Activated CD4-positive, alpha-beta T cell treated with anti-CD3 and anti-CD28 coated beads for 4 hours (primary cell): ENCODE data around the gene TSPAN19.
"Not testable (repeated sequence)": the region's sequence is repeated elsewhere in the genome, so short reads cannot be mapped to it uniquely, and the experiment has no call there.

Experiments
- DNase-seq, 2 donors: peaks; one replicate each; pipeline ENCODE4 v3.0.0-alpha.2; 2020

Gene TSPAN19

DNA sequence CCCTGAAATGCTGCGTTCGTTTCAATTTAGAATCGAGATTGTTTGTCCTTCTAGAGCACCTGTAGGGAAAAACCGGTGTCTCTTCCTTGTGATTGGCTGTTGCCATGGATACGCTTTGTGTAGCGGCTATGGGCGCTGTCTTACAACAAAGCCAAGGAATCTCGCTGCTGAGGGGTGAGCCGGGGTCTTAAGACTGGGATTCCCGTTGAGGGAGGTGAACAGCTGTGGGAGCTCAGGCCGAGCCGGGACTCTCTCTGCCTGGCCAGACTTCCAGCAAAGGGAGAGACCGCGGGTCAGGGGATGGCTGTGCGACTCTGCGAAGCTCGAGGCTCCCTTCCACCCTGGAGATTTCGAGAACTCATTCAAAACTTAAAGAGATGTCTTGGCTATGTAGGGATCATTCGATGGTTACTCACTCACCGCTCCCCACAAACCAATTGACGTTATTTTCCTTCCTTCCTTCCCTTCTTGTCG, at the start of gene TSPAN19, which contains the start of gene LRRIQ1:
TSS of gene TSPAN19 (minus strand) at position 44 of the 474 bp plus-strand sequence. CDS start 6,331 bp downstream, outside the sequence.
TSS of gene LRRIQ1 (plus strand) at position 118 of the 474 bp plus-strand sequence. CDS start 1,826 bp downstream, outside the sequence.
- peak; percentile 2 to 5 for DNase-seq

DNA sequence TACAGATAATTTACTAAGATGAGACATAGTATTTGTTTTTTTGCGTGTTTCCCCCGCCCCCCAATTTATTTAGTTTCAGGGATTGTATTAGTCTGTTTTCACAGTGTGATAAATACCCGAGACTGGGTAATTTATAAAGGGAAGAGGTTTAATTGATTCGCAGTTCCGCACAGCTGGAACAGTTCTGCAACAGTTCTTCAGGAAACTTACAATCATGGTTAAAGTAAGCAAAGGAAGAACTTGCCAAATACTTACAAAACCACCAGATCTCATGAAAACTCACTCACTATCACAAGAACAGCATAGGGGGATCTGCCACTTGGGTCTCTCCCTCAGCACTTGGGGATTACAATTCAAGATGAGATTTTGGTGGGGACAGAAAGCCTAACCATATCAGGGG, 49.0 kb upstream of the TSPAN19 start:
- no peak for DNase-seq

DNA sequence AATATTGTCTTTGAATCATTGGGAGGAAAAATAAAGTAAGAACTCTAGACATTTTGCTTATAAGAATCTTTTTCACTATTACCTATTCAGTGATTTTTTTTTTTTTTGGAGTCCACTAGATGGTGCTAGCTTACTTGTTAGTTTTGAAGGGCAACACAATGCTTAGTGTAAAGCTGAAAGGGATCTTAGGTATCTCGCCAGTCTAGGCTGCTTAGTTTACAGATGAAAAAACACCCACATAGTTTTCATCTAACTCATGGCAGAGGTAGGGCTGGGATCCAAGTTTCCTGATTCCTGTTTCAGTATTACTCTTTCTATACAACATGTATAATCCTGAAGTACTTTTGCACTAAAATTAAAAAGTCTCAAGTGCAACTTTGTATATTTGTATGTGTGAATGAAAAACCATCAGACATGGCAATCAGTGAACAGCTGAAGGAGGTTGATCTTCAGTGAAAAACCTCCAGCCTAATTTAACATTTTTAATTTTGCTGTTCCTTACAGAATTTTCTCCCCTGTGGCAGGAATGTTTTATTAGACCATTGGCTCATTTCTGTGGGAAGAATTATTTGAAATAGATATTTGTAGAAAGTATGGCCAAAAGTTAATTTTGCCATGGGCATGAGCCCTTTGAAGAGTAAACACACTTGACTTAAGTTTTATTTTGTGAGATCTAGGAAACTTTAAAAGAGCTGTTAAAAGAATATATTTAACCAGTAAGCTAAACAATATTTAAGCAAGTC, 40.8 kb upstream of the TSPAN19 start:
- DNase-seq = no peak

DNA sequence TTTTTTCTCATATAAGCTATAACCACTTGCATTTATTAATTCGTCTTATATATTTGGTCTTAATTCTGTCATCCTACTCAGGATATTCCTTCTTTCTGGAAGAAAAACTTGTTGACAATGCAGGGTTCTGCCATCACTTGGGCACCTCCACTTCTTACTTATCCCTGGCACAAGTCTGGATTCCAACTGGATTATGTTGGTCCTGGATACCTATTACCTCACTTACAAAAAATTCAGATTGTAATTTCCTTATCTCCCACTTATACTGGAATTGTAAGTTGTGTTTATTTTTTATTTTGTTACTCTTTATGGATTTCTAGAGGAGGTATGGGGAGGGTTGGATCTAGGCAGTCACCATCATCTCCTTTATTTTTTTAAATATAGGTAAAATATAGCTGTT, 36.7 kb upstream of the TSPAN19 start:
- DNase-seq = no peak

DNA sequence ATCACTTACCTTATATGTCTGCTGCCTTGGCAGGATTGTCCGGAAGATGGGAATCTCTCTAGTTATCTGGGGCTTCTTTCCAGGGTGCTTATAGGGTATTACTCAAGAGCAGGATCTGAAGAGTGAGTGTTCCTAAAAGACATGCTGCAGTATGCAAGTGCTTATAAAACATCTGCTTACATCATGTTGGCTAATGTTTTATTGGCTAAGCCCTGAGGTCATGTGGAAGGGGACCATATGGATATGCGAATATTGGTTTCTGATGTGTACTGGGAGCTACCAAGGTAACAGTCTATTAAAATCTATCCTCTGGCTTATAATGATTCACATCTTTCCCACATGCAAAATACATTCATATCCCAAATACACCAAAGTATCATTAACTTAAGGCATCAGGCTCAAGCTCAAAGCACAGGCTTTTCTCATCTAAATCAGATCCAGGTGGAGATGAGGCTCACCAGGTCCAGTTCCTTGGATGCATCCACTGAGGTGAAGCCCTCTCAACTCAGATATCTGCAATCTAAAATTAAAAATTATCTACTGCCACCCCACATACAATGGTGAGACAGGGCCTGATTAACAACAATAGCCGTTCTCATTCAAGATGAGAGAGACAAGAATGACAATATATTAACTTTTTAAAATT, 29.9 kb upstream of the TSPAN19 start:
- DNase-seq = no peak

DNA sequence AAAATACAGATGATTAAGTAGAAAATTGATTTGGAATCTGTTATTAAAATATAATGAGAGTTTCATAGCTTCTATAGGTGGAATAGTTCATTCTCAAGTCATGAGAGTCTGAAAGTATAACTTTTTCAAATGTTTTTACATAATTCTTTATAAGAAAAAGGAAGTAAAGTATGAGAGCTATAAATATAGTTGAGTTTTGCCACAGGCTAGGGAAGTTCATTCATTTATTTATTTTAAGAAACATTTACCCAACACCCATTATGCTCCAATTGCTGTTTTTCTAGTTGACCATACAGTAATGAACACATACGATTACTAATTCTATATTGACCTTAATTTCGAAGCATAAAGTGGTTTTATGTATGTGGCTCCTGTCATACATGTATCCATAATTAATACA, 24.8 kb upstream of the TSPAN19 start:
- no peak for DNase-seq

DNA sequence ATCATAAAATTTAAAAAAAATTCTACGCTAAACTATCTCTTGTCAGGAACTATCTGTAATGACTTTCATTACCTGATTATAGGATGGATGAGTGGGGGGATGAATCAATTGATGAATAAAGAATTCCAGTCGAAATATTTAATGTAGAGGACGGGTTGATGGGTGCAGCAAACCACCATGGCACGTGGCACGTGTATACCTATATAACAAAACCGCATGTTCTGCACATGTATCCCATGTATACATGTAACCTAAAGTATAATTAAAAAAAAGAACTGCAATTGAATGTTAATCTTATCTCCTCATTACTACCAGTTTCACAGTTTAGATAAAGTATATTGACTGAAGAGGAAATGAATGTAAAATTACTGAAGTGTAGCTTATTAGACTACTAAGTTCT, 23.5 kb upstream of the TSPAN19 start:
- DNase-seq = no peak

DNA sequence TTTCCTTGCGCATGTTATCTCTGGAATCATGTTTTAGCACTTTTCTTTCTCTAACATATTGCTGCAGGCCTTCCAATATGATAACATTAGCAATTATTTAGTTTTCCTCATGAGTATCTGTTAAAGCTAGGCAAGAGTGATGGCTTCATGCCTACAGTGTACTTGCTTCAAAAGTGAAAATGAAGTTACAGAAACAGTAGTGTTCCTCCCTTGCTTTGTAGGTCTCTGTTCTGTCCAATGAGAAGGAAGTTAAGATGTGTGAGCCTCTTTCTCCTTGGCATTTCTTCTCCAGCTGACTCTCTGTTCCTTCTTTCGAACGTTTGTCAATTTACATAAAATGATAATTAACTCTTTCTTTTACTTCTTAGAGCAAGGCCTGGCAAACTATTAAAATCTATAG, 22.3 kb upstream of the TSPAN19 start:
- DNase-seq = no peak

DNA sequence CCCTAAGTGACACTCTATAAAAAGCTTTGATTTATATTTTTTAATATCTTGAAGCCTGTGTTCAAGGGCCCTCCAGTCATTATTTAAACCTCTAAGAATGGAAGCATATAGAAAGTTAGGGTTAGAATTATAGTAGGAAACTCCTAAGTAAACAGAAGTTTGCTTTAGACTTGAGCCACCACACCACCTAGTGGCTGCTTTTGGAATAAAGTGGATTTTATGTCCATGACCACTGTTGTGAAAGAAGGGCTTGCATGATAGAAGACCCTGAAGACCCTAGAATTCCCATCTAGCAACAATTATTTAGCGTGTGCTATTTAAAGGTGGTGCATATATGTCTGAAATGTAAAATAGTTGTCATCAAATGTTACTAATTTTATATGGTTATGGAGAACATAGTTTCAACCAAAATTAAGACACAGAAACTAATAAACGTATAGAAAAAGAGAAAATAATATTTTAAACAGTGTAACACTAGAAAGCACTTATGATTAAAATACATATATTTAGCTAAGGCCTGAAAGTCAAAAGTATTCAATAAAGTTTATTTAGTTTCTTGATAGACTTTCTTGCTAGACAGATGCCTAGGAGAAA, 21.4 kb upstream of the TSPAN19 start:
- DNase-seq = no peak

DNA sequence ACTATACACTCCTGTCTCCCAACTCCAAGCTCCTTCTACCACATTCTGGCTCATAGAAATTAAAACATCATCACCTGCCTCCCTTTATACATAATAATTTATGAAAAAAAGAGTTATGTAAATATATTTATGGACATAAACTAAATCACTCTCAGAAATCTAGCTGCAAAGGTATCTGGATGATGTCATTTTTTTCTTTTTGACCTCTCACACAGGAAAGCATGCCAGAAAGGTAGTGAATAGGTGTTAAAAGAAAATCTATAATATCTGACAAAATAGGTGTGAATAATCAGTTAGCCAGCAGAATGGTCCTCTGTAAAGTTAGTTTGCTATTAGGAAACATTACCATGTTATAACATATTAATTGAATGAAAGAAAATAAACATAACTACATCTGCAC, 7.8 kb upstream of the TSPAN19 start:
- no peak for DNase-seq

DNA sequence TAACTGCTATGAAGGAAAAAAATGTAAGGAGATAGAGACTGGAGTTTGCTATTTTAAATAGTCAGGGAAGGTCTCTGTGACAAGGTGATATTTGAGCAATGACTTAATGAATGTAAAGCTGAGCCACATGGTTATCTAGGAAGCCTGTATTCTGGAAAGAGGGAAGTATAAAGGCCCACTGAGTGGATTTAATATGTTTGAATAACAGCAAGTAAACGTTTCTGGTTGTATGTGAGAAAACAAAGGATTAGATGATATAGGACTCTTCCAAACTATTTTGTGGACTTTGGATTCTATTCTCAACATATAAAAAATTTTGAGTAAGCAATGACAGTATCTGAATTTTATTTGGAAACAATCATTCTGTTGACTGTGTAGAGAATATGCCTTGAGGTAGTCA, 5.3 kb upstream of the TSPAN19 start:
- no peak for DNase-seq

DNA sequence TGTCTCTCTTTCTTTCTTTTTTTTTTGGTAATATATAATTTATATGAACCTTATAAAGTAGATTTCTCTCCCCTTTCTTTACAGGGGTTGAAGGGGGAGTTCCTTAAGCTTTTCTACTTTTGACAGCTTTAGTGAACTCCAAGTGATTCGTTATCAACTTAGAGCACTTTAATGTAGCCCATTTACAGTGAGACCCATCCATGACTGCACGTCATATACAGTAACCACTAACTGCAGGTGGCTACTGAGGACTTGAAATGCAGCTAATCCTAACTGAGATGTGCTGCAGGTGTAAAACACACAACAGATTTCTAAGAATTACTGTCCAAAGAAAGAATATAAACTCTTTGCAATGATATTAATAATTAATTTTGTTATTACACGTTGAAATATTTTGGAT, 656 bp upstream of the TSPAN19 start:
- DNase-seq = no peak

DNA sequence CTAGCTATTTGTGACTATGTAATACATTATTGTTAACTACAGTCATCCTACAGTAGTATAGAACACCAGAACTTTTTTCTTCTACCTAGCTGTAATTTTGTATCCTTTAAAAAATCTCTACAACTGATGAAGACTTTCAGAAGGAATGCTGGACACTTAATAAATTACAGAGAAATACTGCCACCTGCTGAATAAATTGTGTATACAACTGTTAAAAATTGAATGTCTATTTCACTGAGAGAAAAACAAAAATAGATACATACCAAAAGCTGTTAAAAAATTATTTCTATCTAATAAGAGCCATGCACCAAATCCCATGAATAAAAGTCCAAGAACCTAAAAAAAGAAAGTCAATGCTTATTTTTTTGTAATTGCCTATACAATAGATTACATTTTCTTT, 6.6 kb downstream of the TSPAN19 start:
- DNase-seq = no peak

DNA sequence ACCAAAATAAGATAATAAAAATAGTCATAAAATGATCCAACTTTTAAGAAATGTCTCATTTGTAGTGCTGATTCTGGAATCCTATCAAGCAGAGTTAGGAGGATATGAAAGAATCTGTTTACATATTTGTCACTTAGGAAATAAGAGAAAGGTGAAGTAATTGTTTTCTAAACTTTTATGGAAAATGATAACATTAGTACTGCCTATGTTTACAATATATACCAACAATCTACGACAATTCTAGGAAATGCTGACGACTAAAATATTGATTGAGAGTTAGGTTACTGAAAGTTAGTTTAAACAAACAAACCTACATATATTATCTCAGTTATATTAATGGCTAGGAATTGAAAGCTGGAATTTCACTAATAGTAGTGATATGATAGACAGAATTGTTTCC, 18.0 kb downstream of the TSPAN19 start:
- no peak for DNase-seq

DNA sequence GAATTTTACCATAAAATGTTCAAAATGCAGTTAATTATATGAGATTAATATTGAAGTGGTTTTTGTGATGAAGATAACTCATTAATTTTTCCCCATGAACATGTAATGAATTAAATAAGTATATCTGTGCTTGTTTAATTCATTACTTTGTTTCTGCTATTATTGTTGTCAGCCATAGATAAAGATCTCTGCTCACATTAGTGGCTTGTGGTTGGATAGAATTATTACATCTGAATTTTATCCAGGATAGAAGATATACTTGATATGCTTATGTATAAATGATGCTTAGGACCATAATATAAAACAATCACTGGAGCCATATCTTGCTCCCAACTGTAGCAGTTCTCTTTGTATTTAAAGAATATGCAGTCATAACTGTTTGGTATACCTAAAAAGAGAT, 18.5 kb downstream of the TSPAN19 start:
- no peak for DNase-seq

DNA sequence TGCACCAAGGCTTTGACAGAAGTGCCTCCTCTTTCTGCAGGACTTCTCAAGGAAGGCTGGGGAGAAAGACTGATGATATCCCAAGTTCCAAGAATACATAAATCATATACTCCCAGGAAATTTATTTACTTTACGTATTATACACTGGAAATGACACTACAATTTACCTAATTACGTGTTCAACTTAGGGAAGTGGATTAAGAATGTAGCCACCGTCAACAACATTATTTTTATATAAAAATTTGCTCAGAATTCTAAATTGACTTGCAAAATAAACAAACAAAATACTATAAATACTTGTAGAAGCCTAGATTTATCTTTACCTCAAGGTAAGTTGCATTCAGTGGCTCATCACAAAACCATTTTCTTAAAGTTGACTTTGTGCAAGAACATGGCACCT, 18.9 kb downstream of the TSPAN19 start:
- no peak for DNase-seq

DNA sequence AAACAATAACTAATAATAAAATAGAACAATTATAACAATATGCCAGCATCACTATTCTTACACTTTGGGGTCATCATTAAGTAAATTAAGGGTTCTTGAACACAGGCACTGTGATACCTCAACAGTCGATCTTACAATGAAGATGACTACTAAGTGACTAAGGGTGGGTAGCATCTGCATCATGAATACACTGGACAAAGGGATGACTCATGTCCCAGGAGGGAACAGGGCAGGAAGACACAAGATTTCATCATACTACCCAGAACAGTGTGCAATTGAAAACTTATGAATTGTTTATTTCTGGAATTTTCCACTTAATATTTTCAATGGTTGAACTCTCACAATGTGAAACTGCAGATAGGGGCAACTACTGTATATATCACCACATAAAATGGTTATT, 19.7 kb downstream of the TSPAN19 start:
- DNase-seq = no peak

DNA sequence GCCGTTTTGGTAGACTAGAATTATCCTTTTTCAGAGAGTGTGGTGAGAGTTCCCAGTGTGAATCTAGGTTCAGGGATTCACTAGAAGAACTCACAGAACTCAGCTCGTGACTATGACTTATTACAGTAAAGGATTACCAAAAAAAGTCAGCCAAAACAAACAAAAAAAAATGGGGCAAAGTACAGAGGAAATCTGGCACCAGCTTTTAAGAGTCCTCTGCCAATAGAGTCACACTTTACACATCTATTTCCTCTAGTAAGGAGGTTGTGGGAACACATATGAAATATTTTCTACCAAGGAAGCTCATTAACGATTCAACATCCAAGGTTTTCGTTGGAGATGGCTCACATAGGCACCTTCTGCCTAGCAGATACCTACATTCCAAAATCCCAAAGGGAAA, 28.2 kb downstream of the TSPAN19 start:
- no peak for DNase-seq

DNA sequence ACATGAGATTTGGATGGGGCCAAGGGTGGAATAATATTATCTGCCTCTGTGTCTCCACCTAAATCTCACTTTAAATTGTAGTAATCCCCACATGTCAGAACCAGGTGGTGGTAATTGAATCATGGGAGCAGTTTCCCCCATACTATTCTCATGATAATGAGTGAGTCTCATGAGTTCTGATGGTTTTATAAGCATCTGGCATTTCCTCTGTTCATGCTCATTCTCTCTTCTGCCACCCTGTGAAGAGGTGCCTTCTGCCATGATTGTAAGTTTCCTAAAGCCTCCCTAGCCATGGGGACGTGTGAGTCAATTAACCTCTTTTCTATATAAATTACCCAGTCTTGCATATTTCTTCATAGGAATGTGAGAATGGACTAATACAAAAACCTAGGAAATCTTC, 29.9 kb downstream of the TSPAN19 start:
- no peak for DNase-seq

DNA sequence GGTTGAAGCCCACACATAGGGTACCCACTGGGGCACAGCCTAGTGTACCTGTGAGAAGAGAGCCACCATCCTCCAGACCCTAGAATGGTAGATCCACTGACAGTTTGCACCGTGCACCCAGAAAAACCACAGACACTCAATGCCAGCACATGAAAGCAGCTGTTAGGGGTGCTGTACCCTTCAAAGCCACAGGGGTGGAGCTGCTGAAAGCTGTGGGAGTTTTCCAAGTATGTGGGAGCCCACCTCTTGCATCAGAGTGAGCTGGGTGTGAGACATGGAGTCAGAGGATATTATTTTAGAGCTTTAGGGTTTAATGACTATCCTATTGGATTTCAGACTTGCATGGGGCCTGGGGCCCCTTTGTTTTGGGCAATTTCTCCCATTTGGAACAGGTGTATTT, 30.5 kb downstream of the TSPAN19 start:
- DNase-seq = no peak

DNA sequence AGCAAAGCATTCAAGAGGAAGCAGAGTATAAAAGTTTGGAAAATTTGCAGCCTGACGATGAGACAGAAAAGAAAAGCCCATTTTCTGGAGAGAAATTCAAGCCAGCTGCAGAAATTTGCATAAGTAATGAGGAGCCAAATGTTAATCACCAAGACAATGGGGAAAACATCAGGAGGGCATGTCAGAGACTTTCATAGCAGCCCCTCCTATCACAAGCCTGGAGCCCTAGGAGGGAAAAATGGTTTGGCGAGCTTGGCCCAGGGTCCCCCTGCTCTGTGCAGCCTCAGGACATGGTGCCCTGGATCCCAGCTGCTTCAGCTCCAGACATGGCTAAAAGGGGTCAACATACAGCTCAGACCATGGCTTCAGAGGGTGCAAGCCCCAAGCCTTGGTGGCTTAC, 31.0 kb downstream of the TSPAN19 start:
- not testable (repeated sequence) for DNase-seq

DNA sequence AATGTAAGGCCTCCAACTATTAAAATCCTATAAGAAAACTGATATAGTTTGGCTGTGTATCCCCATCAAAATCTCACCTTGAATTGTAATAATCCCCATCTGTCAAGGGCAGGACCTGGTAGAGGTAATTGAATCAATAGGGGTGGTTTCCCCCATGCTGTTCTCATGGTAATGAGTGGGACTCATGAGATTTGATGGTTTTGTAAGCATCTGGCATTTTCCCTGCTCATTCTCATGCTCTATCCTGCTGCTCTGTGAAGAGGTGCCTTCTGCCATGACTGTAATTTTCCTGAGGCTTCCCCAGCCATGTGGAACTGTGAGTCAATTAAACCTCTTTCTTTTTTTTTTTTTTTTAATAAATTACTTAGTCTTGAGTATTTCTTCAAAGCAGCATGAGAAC, 31.9 kb downstream of the TSPAN19 start:
- DNase-seq = no peak

DNA sequence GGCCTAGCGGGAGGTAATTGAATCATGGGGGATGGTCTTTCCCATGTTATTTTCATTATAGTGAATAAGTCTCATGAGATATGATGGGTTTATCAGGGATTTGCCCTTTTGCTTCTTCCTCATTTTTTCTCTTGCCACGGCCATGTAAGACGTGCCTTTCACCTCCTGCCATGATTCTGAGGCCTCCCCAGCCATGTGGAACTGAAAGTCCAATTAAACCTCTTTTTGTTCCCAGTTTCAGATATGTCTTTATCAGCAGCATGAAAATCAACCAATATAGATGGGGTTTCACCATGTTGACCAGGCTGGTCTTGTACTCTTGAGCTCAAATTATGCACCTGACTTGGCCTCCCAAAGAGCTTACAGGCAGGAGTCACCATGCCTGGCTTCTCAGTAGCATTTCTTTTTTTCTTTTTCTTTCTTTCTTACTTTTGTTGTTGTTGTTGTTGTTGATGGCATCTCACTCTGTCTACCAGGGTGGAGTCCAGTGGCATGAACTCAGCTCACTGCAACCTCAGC, 33.2 kb downstream of the TSPAN19 start:
- no peak for DNase-seq

DNA sequence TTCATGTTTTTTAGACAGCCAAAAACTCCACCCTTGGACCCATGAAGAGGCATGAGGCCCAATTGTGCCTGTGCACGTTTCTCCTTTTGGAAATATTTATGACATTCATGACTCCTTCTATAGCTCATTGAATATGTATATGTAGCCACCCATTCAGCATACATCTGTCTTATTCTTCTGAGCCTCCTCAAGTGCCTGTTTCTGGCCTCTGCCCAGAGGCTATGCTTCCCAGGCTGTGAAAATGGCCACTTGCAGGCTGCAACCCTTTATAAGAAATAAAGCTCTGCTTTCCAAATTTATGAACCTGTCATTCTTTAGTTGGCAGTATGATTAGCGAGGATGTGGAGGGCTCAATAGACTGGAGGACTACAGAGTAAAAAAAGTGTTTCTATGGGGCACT, 35.3 kb downstream of the TSPAN19 start:
- DNase-seq = no peak
